H9 (cell line): ENCODE results near the gene CCNY. TPM values are rescaled to one million over a fixed set of nuclear protein-coding genes. Genes with fewer than 3 reads are reported as not detected.
A peak's percentile ranks its signal among the peaks of the same experiment; 100 is the strongest.

Experiments
- DNase-seq: peaks from one replicate; pipeline ENCODE4 v3.0.0-alpha.2; 2017
- H2AFZ ChIP-seq: one replicate; pipeline ENCODE4 v1.6.1; 2013; ENCODE audit warnings: mild to moderate bottlenecking, low read length, control low read depth, moderate library complexity
- H2AK5ac ChIP-seq: 2 replicates; pipeline ENCODE4 v1.6.1; 2013; ENCODE audit warnings: low read length, control low read depth, mixed read lengths; ENCODE audit not compliant: insufficient read length
- H2BK120ac ChIP-seq: one replicate; pipeline ENCODE4 v1.6.1; 2013; ENCODE audit warnings: low read depth, mild to moderate bottlenecking, low read length, control low read depth, inconsistent platforms; ENCODE audit not compliant: poor library complexity, severe bottlenecking
- H2BK12ac ChIP-seq: 2 replicates; pipeline ENCODE4 v1.6.1; 2013; ENCODE audit warnings: low read length, control low read depth, mixed read lengths, low read depth; ENCODE audit not compliant: insufficient read length
- H2BK15ac ChIP-seq: 2 replicates; pipeline ENCODE4 v1.6.1; 2013; ENCODE audit warnings: low read depth, low read length, control low read depth
- H2BK20ac ChIP-seq: one replicate; pipeline ENCODE4 v1.6.1; 2013; ENCODE audit warnings: low read depth, mild to moderate bottlenecking, low read length, control low read depth, inconsistent platforms; ENCODE audit not compliant: poor library complexity, severe bottlenecking
- H2BK5ac ChIP-seq: 2 replicates; pipeline ENCODE4 v1.6.1; 2013; ENCODE audit warnings: low read length, control low read depth, mixed read lengths; ENCODE audit not compliant: insufficient read length
- H3K14ac ChIP-seq: 2 replicates; pipeline ENCODE4 v1.6.1; 2013; ENCODE audit warnings: low read length, control low read depth; ENCODE audit not compliant: insufficient read depth
- H3K18ac ChIP-seq: 2 replicates; pipeline ENCODE4 v1.6.1; 2013; ENCODE audit warnings: low read depth, mild to moderate bottlenecking, mixed read lengths, low read length, control low read depth; ENCODE audit not compliant: insufficient read length
- H3K23ac ChIP-seq: 2 replicates; pipeline ENCODE4 v1.6.1; 2013; ENCODE audit warnings: low read length, control low read depth, mixed read lengths, low read depth; ENCODE audit not compliant: insufficient read length
- H3K23me2 ChIP-seq: 2 replicates; pipeline ENCODE4 v1.6.1; 2013; ENCODE audit warnings: low read depth, mild to moderate bottlenecking, mixed read lengths, low read length, control low read depth; ENCODE audit not compliant: insufficient read length, poor library complexity, severe bottlenecking
- H3K27ac ChIP-seq: 2 replicates; pipeline ENCODE4 v1.5.1; 2013; ENCODE audit warnings: low read length, control low read depth, mixed read lengths, low read depth; ENCODE audit not compliant: insufficient read length
- H3K27me3 ChIP-seq: 2 replicates; pipeline ENCODE4 v1.6.1; 2013; ENCODE audit warnings: low read length, control low read depth, inconsistent platforms; ENCODE audit not compliant: insufficient read depth
- H3K4ac ChIP-seq: 2 replicates; pipeline ENCODE4 v1.6.1; 2013; ENCODE audit warnings: low read depth, mild to moderate bottlenecking, control low read depth, inconsistent platforms, low read length, moderate library complexity
- H3K4me1 ChIP-seq: 2 replicates; pipeline ENCODE4 v1.6.1; 2013; ENCODE audit warnings: low read length, control low read depth, inconsistent platforms; ENCODE audit not compliant: insufficient read depth
- H3K4me2 ChIP-seq: 2 replicates; pipeline ENCODE4 v1.6.1; 2013; ENCODE audit warnings: low read length, control low read depth, mixed read lengths; ENCODE audit not compliant: insufficient read length, insufficient read depth
- H3K56ac ChIP-seq: 2 replicates; pipeline ENCODE4 v1.6.1; 2013; ENCODE audit warnings: low read depth, mild to moderate bottlenecking, mixed read lengths, low read length, control low read depth; ENCODE audit not compliant: insufficient read length
- H3K79me1 ChIP-seq: 2 replicates; pipeline ENCODE4 v1.6.1; 2013; ENCODE audit warnings: low read depth, mild to moderate bottlenecking, moderate library complexity, low read length, control low read depth, inconsistent platforms; ENCODE audit not compliant: insufficient read depth, poor library complexity, severe bottlenecking
- H3K79me2 ChIP-seq: 2 replicates; pipeline ENCODE4 v1.6.1; 2013; ENCODE audit warnings: low read length, control low read depth, inconsistent platforms; ENCODE audit not compliant: insufficient read depth
- H3K9ac ChIP-seq: 2 replicates; pipeline ENCODE4 v1.6.1; 2013; ENCODE audit warnings: low read length, control low read depth, mixed read lengths; ENCODE audit not compliant: insufficient read length; ENCODE audit errors: extremely low read depth
- H3K9me3 ChIP-seq: one replicate; pipeline ENCODE4 v1.6.1; 2013; ENCODE audit warnings: low read depth, low read length, inconsistent platforms; ENCODE audit not compliant: control insufficient read depth
- H3T11ph ChIP-seq: one replicate; pipeline ENCODE4 v1.6.1; 2013; ENCODE audit warnings: mild to moderate bottlenecking, low read length, control low read depth, inconsistent platforms
- H4K20me1 ChIP-seq: one replicate; pipeline ENCODE4 v1.6.1; 2013; ENCODE audit not compliant: control insufficient read depth, insufficient read length, insufficient read depth
- H4K5ac ChIP-seq: 2 replicates; pipeline ENCODE4 v1.6.1; 2013; ENCODE audit warnings: low read depth, mild to moderate bottlenecking, mixed read lengths, low read length, control low read depth; ENCODE audit not compliant: insufficient read length
- H4K8ac ChIP-seq: replicated peaks from 2 replicates; pipeline ENCODE4 v1.6.1; 2013; ENCODE audit warnings: low read length, control low read depth, mixed read lengths, low read depth; ENCODE audit not compliant: insufficient read length
- H4K91ac ChIP-seq: 2 replicates; pipeline ENCODE4 v1.6.1; 2013; ENCODE audit warnings: low read depth, mild to moderate bottlenecking, moderate library complexity, mixed read lengths, low read length, control low read depth; ENCODE audit not compliant: insufficient read length
- H3K27ac Mint-ChIP-seq, 3 experiments: 2 replicates in 2 of 3; 3 replicates in 1 of 3; pipeline ENCODE4 v1.8.0; 2020 to 2021; ENCODE audit warnings: mixed read lengths in 3 of 3, mild to moderate bottlenecking in 1 of 3, moderate library complexity in 1 of 3
- H3K27me3 Mint-ChIP-seq: 2 replicates; pipeline ENCODE4 v1.8.0; 2021; ENCODE audit warnings: low read depth, mild to moderate bottlenecking, moderate library complexity, mixed read lengths
- H3K36me3 Mint-ChIP-seq, 3 experiments: 2 replicates in 2 of 3; 3 replicates in 1 of 3; pipeline ENCODE4 v1.8.0; 2020 to 2021; ENCODE audit warnings: low read depth in 3 of 3, mixed read lengths in 3 of 3; ENCODE audit not compliant: insufficient read depth in 1 of 3
- H3K4me1 Mint-ChIP-seq, 2 experiments: 2 replicates each; pipeline ENCODE4 v1.8.0; 2020; ENCODE audit warnings: mixed read lengths in 2 of 2
- H3K4me3 Mint-ChIP-seq, 2 experiments: 2 replicates in 1 of 2; 3 replicates in 1 of 2; pipeline ENCODE4 v1.8.0; 2020 to 2021; ENCODE audit warnings: mild to moderate bottlenecking in 2 of 2, mixed read lengths in 2 of 2, moderate library complexity in 1 of 2
- H3K9me3 Mint-ChIP-seq, 2 experiments: 2 replicates in 1 of 2; 3 replicates in 1 of 2; pipeline ENCODE4 v1.8.0; 2020; ENCODE audit warnings: mild to moderate bottlenecking in 2 of 2, mixed read lengths in 2 of 2, moderate library complexity in 1 of 2
- CTCF ChIP-seq: fragments of 200-600 bp; sonication (generic); conservative IDR thresholded peaks from 3 replicates; pipeline ENCODE4 v1.8.0; 2021; ENCODE audit warnings: antibody characterized with exemption, mild to moderate bottlenecking
- WGBS: extraction: QIAGEN DNeasy Blood & Tissue Kit; methylation state at CpG from one replicate; pipeline ENCODE4 v1.1.7; 2013; ENCODE audit warnings: missing lambda C conversion rate, low lambda C conversion rate, mixed read lengths; ENCODE audit not compliant: insufficient read length; ENCODE audit errors: extremely low coverage; 5-methylcytosine and 5-hydroxymethylcytosine counted together
- total RNA-seq: library from RNA; stranded (reverse); gene quantifications from 2 replicates; pipeline ENCODE4 v1.2.1, GENCODE V29; 2021

Gene CCNY
- total RNA-seq, 1 experiment from 2014 or later: 62.1 TPM

GRCh38 chr10:35595106-35595505 lies 258.8 kb downstream of the CCNY start:
- peaks cover 3 to 29% (median 14%) of the 10 kb centered on the region in 3 experiments for H3K36me3 Mint-ChIP-seq

More at GRCh38 chr10:35595106-35595505, 258.8 kb downstream of the CCNY start:
- Histone ChIP-seq H3K79me2 (no peaks in the 10 kb centered on the region), H2BK15ac (no peak overlapping the region), H3K14ac (no peak overlapping the region), H2AFZ (no peak overlapping the region), H2BK20ac (no peak overlapping the region), H3K27me3 (no peaks in the 10 kb centered on the region), H3K4me1 (peaks cover 14% of the 10 kb centered on the region), H3K9ac (no peak overlapping the region), H3K4me2 (peak overlapping the region; percentile 2), H3K56ac (no peak overlapping the region), H3K9me3 (no peaks in the 10 kb centered on the region), H2BK5ac (no peak overlapping the region), H2AK5ac (no peak overlapping the region), H3K27ac (peak overlapping the region; percentile 37), H4K20me1 (no peaks in the 10 kb centered on the region), H3K79me1 (no peaks in the 10 kb centered on the region), H3K4ac (no peak overlapping the region), H4K8ac (no peak overlapping the region), H3T11ph (no peak overlapping the region), H2BK120ac (no peak overlapping the region), H4K5ac (no peak overlapping the region), H3K18ac (no peak overlapping the region), H2BK12ac (no peak overlapping the region), H3K23me2 (no peaks in the 10 kb centered on the region), H4K91ac (no peak overlapping the region), H3K23ac (no peak overlapping the region)
- no peak for DNase-seq
- TF ChIP-seq CTCF: no peak
- Mint-ChIP-seq H3K27me3 (peaks cover 4% of the 10 kb centered on the region), H3K4me1 (peaks cover 37 to 38% of the 10 kb centered on the region in 2 experiments), H3K27ac (peak overlapping the region in 2 of 3 experiments; percentile 57 to 95; a peak in 5 of 7 replicates), H3K9me3 (peaks cover 26 to 27% of the 10 kb centered on the region in 2 experiments), H3K4me3 (no peak overlapping the region)
- 100% methylated on average over 1 of the region's 3 CpGs for WGBS
